Measurements from ENCODE around the gene MORN4.

The MORN4 gene

DNA sequence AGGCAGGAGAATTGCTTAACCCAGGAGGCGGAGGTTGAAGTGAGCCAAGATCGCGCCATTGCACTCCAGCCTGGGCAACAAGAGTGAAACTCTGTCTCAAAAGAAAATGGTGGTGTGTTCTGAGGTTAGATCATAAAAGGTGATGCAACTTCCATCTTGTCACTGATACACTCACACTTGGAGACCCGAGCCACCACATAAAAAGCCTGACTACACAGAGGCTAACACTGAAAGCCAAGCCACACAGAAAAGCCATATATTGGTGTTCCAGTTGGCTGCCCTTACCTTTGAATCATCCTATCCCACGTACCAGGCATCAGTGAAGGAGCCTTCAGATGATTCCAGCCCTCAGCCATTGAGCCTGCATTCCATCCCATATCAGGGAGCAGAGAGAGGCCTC is 4.0 kb downstream of the MORN4 start:
- TF ChIP-seq, protein P1, sequence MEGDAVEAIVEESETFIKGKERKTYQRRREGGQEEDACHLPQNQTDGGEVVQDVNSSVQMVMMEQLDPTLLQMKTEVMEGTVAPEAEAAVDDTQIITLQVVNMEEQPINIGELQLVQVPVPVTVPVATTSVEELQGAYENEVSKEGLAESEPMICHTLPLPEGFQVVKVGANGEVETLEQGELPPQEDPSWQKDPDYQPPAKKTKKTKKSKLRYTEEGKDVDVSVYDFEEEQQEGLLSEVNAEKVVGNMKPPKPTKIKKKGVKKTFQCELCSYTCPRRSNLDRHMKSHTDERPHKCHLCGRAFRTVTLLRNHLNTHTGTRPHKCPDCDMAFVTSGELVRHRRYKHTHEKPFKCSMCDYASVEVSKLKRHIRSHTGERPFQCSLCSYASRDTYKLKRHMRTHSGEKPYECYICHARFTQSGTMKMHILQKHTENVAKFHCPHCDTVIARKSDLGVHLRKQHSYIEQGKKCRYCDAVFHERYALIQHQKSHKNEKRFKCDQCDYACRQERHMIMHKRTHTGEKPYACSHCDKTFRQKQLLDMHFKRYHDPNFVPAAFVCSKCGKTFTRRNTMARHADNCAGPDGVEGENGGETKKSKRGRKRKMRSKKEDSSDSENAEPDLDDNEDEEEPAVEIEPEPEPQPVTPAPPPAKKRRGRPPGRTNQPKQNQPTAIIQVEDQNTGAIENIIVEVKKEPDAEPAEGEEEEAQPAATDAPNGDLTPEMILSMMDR (IDR thresholded peaks at IDR 0.05; ENCODE audit: low read depth, low read length): no peak
- H3K4me3 ChIP-seq (ENCODE audit: low read depth, low read length): no peak overlapping the region
- no peak for DNase-seq (ENCODE audit: low read depth, low spot score)
- in situ Hi-C loops (cut with HindIII; ENCODE audit: low sequenced_read_pairs): no loop called here

DNA sequence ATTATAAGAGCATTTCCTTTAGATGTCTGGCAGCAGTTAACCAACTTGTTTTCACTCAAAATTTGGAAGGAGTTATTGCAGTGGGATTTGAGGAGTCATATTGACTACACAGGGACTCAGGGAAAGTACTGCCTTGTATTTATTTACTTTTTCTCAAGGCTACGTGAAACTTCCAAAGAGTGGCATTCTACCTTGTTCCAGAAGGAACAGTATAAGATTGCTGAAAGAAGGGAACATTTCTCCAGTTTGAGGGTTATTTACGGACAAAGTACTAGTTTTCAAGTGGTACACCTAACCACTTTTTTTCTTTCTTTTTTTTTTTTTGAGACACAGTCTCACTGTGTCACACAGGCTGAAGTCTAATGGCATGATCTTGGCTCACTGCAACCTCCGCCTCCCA is 5.1 kb downstream of the MORN4 start:
- in situ Hi-C loops (cut with HindIII; ENCODE audit: low sequenced_read_pairs): no loop called here
- no peak for DNase-seq (ENCODE audit: low read depth, low spot score)
- TF ChIP-seq, protein P1 (IDR thresholded peaks at IDR 0.05; ENCODE audit: low read depth, low read length): no peak
- H3K4me3 ChIP-seq (ENCODE audit: low read depth, low read length): no peak overlapping the region

DNA sequence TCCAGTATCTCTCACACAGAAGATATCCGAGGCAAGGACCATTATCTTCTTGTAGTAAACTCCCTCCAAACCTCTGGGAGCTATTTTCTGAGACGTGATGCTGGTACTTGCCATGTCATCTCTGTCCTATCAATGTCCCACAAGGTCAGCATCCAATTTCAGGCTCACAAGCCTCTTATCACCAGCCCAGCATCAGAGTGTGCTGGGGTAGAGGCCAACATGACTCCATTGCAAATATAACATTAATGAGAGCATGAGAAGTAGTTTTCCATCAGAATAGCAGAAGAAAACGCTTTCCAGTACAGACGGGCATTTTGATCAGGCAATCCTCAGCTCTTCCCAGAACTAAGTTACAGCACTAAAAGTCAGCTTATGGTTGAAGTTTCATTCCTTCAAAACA is 5.6 kb downstream of the MORN4 start:
- no peak for DNase-seq (ENCODE audit: low read depth, low spot score)
- no peak overlapping the region for H3K4me3 ChIP-seq (ENCODE audit: low read depth, low read length)
- in situ Hi-C loops (cut with HindIII; ENCODE audit: low sequenced_read_pairs): no loop called here
- TF ChIP-seq, protein P1 (IDR thresholded peaks at IDR 0.05; ENCODE audit: low read depth, low read length): no peak

DNA sequence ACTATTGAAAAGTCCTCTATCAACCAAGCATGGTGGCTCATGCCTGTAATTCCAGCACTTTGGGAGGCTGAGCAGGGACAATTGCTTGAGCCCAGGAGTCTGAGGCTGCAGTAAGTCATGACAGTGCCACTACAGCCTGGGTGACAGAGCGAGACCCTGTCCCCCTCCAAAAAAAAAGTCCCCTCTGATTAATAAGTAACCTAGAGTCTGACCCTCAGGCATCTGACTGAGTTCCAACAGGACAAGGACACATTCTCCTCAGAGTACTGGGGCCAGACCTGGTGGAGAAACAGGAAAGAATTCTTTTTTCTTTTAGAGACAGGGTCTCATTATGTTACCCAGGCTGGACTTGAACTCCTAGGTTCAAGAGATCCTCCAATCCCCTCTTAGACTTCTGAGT is 10.0 kb downstream of the MORN4 start:
- TF ChIP-seq, protein P1 (IDR thresholded peaks at IDR 0.05; ENCODE audit: low read depth, low read length): no peak
- no peak for DNase-seq (ENCODE audit: low read depth, low spot score)
- no peak overlapping the region for H3K4me3 ChIP-seq (ENCODE audit: low read depth, low read length)
- in situ Hi-C loops (cut with HindIII; ENCODE audit: low sequenced_read_pairs): no loop called here

DNA sequence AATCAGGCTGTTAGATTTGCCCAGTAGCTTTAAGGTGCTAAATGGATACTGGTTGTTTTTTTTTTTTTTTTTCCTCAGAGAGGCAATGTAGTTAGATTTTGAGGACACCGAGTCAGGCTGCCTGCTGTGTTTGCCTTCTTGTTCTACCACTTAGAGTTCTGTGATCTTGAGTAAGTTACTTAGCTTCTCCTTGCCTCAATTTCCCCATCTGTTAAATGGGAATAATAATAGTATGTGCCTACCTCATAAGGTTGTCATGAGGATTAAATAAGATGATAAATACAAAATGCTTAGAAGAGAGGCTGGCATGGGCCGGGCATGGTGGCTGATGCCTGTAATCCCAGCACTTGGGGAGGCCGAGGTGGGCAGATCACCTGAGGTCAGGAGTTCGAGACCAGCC is 14.6 kb downstream of the MORN4 start:
- in situ Hi-C loops (cut with HindIII; ENCODE audit: low sequenced_read_pairs): no loop called here

DNA sequence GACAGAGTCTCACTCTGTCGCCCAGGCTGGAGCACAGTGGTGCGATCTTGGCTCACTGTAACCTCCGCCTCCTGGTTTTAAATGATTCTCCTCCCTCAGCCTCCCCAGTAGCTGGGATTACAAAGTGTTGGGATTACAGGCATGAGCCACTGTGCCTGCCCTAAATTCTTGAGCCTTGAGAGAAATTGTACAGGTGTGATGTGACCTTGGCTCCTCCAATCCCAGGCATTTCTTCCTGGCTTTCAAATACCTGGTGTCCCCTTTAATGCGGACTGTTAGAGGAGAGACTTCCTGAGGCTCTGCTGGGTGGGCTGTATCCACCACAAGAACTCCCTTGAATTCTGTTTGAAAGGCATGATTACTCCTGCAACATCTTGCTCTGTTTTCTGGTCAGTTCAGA is 15.0 kb downstream of the MORN4 start:
- TF ChIP-seq, protein P1 (IDR thresholded peaks at IDR 0.05; ENCODE audit: low read depth, low read length): no peak
- no peak for DNase-seq (ENCODE audit: low read depth, low spot score)
- in situ Hi-C loops (cut with HindIII; ENCODE audit: low sequenced_read_pairs): no loop called here
- H3K4me3 ChIP-seq (ENCODE audit: low read depth, low read length): no peak overlapping the region

More for the DNA sequence above, 14.6 kb downstream of the MORN4 start:
- TF ChIP-seq, protein P1 (IDR thresholded peaks at IDR 0.05; ENCODE audit: low read depth, low read length): no peak
- DNase-seq (ENCODE audit: low read depth, low spot score): no peak
- no peak overlapping the region for H3K4me3 ChIP-seq (ENCODE audit: low read depth, low read length)

DNA sequence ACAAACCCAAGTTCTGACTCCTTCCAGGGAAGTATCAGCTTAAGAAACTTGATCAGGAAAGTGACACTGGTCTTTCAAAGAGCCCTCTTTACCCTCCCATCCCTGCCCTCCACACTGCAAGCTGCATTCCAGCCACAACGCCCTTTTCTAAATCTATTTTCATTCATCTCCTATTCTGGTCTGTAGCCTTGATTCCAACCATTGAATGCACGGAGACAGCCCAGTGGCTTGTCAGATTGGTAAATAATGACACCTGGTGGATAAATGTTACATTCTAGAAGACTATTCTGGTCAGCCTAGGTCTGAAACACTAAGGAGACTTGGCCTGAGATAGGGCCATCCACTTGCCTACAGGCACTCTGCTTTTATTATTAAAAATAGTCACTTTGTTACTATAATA is 20.9 kb downstream of the MORN4 start:
- DNase-seq (ENCODE audit: low read depth, low spot score): peak; percentile 52
- TF ChIP-seq, protein P1 (IDR thresholded peaks at IDR 0.05; ENCODE audit: low read depth, low read length): peak; percentile 28
- no peak overlapping the region for H3K4me3 ChIP-seq (ENCODE audit: low read depth, low read length)
- in situ Hi-C loops (cut with HindIII; ENCODE audit: low sequenced_read_pairs): no loop called here
